Mesothelial cell of epicardium (in vitro differentiated cells): ENCODE results near the gene ASXL1. TPM values are rescaled to one million over a fixed set of nuclear protein-coding genes. Genes with fewer than 3 reads are reported as not detected.

Experiments
- DNase-seq, 2 experiments: peaks; one replicate each; pipeline ENCODE4 v3.0.0; 2021; ENCODE audit warnings: low spot score in 2 of 2; ENCODE audit not compliant: unreplicated experiment in 2 of 2
- H3K27ac Mint-ChIP-seq: 2 replicates; pipeline ENCODE4 v1.8.0; 2021; ENCODE audit warnings: mixed read lengths
- H3K27me3 Mint-ChIP-seq: 2 replicates; pipeline ENCODE4 v1.8.0; 2021; ENCODE audit warnings: low read depth, mixed read lengths
- H3K36me3 Mint-ChIP-seq: 2 replicates; pipeline ENCODE4 v1.8.0; 2021; ENCODE audit warnings: mixed read lengths
- H3K4me1 Mint-ChIP-seq: 2 replicates; pipeline ENCODE4 v1.8.0; 2021; ENCODE audit warnings: mixed read lengths
- H3K4me3 Mint-ChIP-seq: 2 replicates; pipeline ENCODE4 v1.8.0; 2021; ENCODE audit warnings: mild to moderate bottlenecking, moderate library complexity, mixed read lengths
- H3K9me3 Mint-ChIP-seq: 2 replicates; pipeline ENCODE4 v1.8.0; 2021; ENCODE audit warnings: mixed read lengths
- CTCF ChIP-seq: fragments of 200-600 bp; sonication (generic); IDR thresholded peaks from one replicate; pipeline ENCODE4 v1.5.0; 2021; ENCODE audit warnings: antibody characterized with exemption; ENCODE audit not compliant: unreplicated experiment
- total RNA-seq: library from RNA; stranded (reverse); gene quantifications from 3 replicates; pipeline ENCODE4 v1.2.1, GENCODE V29; 2021

Gene ASXL1
- total RNA-seq, 1 donor from 2014 or later, result 182 TPM

- no peak for TF ChIP-seq CTCF
- Mint-ChIP-seq H3K36me3 (peaks cover 42% of the 10 kb centered on the region), H3K27me3 (no peaks in the 10 kb centered on the region), H3K9me3 (no peaks in the 10 kb centered on the region), H3K27ac (peak overlapping the region; percentile 86), H3K4me1 (peaks cover 50% of the 10 kb centered on the region), H3K4me3 (no peak overlapping the region)
- no peak for DNase-seq
These were observed 91.8 kb downstream of the ASXL1 start for GRCh38 chr20:32449890-32450401.

GRCh38 chr20:32450484-32451061 lies 92.4 kb downstream of the ASXL1 start:
- Mint-ChIP-seq H3K4me3 (no peak overlapping the region), H3K27ac (peak overlapping the region; percentile 86), H3K9me3 (no peaks in the 10 kb centered on the region), H3K36me3 (peaks cover 39% of the 10 kb centered on the region), H3K27me3 (no peaks in the 10 kb centered on the region), H3K4me1 (peaks cover 46% of the 10 kb centered on the region)
- no peak for TF ChIP-seq CTCF
- no peak for DNase-seq

GRCh38 chr20:32451340-32451681 lies 93.2 kb downstream of the ASXL1 start:
- no peak overlapping the region for H3K4me3 Mint-ChIP-seq
- H3K27ac Mint-ChIP-seq, result peak overlapping the region; percentile 73
- no peak for TF ChIP-seq CTCF
- no peaks in the 10 kb centered on the region for H3K9me3 Mint-ChIP-seq
- no peaks in the 10 kb centered on the region for H3K27me3 Mint-ChIP-seq
- peaks cover 42% of the 10 kb centered on the region for H3K4me1 Mint-ChIP-seq
- peaks cover 39% of the 10 kb centered on the region for H3K36me3 Mint-ChIP-seq
- DNase-seq, result no peak

GRCh38 chr20:32451682-32452461 lies 93.7 kb downstream of the ASXL1 start:
- TF ChIP-seq CTCF, result no peak
- H3K4me3 Mint-ChIP-seq, result no peak overlapping the region
- H3K36me3 Mint-ChIP-seq, result peaks cover 34% of the 10 kb centered on the region
- H3K27me3 Mint-ChIP-seq, result no peaks in the 10 kb centered on the region
- DNase-seq, result no peak
- H3K4me1 Mint-ChIP-seq, result peaks cover 39% of the 10 kb centered on the region
- no peaks in the 10 kb centered on the region for H3K9me3 Mint-ChIP-seq
- peak overlapping the region; percentile 73 for H3K27ac Mint-ChIP-seq

- no peak for DNase-seq
- Mint-ChIP-seq H3K36me3 (peaks cover 28% of the 10 kb centered on the region), H3K27ac (peak overlapping the region; percentile 16), H3K9me3 (no peaks in the 10 kb centered on the region), H3K4me1 (peaks cover 34% of the 10 kb centered on the region), H3K4me3 (no peak overlapping the region), H3K27me3 (no peaks in the 10 kb centered on the region)
- no peak for TF ChIP-seq CTCF
These were observed 94.8 kb downstream of the ASXL1 start for GRCh38 chr20:32452776-32453466.
